HG03045 (cell line): Measurements from ENCODE around the gene KRT81.
"Not testable (repeated sequence)": the region's sequence is repeated elsewhere in the genome, so short reads cannot be mapped to it uniquely, and the experiment has no call there.

Experiments used
- ATAC-seq: cut with Tn5 transposase; IDR thresholded peaks from one replicate; pipeline ENCODE4 v1.9.1; 2021; ENCODE audit warnings: mild to moderate bottlenecking, moderate library complexity; ENCODE audit not compliant: unreplicated experiment

The KRT81 gene

GRCh38 chr12:52278575-52279421 lies 12.5 kb downstream of the KRT81 start:
- peak; percentile 84 for ATAC-seq

GRCh38 chr12:52277486-52278245 lies 13.7 kb downstream of the KRT81 start:
- no peak for ATAC-seq

DNA sequence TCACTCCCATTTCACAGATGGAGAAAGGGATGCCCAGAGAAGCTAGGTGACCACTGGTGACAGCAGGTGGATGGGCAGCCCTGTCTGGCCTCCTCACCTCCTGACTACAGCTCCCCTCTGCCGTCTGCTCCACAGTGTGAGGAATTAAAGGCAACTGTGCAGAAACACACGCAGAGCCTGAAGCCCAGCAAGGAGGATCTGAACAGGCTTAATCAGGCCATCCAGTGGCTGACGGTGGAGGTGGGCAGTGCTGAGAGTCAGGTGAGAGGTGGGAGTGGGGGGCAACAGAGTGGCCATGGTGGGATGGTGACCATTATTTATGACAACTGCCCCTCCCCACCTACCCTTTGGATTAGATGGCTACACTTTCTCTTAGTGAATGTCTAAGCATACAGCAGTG lies 15.6 kb downstream of the KRT81 start:
- no peak for ATAC-seq

DNA sequence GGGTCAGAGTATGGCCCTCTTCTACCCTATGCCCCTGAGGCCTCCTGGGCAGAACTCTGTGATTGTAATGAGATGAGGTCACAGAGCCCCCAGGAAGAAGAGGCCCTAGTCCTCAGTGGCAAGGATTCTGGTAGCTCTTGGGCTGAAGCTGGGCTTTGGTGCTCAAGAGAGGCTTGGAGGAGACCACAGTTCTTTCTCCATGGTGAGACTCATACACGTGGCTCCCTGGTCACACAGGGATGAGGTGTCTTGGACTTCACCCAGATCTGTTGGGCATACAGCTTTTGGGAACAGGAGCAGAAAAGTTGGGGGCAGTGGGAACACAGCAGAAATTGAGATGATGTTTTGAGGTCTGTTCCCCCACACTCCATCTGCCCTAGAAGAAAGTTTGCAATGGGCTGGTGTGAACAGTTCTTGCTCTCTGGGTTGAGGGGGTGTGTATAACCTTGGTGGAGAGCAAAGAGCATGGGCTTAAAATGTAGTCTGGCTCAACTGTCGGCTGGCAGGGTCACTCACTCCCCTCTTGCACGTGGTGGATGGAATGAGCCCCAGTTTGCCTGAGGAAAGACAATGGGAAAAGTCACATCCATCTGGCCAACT lies 16.7 kb downstream of the KRT81 start, which contains the start of gene KRT86:
TSS of gene KRT86 (plus strand) at position 125 of the 600 bp plus-strand sequence. CDS start 27,272 bp downstream, outside the sequence.
- no peak for ATAC-seq

GRCh38 chr12:52271158-52271557 lies 20.2 kb downstream of the KRT81 start:
- no peak for ATAC-seq

DNA sequence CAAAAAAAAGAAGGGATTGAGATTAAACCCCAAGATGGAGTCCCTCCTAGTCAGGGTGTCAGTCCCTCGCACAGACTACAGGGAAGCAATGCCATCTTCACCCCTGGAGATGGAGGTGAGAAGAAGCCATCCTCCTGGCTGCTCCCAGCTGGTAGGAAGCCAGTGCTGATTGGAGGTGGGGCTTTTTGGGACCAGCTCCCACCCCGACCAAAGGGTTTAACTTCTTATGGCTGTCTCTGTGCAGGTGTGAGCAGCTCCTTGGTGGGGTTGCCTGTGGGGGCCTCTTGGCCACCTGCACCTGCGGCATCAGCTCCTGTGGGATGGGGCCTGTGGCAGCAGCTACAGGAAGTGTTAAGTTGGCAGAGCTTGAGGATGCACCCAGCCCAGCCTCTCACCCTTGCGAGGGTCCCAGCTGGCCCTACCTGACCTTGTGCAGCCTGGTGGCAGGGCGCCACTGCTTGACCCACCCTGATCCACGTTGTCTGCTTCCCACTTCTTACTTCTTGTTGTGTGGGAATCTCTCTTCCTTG lies 20.7 kb downstream of the KRT81 start:
- ATAC-seq, result no peak

DNA sequence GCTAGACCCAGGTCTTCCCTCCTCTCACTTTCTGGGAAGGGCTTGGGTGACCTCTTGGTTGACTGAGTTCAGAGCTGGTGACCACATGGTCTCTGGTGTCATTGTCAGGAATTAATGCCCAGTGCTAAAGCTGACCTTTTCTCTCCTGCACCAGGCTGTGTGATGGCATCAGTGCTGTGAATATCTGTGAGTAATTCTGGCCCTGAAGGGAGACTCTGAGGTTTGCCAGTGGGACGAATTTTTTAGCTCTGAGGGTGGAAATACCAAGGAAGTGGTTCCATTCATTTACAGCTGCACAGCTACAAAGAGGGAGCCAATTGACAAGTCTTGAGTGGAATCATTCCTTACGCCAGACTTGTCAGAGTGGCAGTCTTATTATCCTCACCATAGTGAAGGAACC lies 23.1 kb downstream of the KRT81 start:
- no peak for ATAC-seq

GRCh38 chr12:52267699-52268098 lies 23.6 kb downstream of the KRT81 start:
- ATAC-seq, result no peak

- ATAC-seq, result no peak
Measured at GRCh38 chr12:52267266-52267665, 24.1 kb downstream of the KRT81 start.

DNA sequence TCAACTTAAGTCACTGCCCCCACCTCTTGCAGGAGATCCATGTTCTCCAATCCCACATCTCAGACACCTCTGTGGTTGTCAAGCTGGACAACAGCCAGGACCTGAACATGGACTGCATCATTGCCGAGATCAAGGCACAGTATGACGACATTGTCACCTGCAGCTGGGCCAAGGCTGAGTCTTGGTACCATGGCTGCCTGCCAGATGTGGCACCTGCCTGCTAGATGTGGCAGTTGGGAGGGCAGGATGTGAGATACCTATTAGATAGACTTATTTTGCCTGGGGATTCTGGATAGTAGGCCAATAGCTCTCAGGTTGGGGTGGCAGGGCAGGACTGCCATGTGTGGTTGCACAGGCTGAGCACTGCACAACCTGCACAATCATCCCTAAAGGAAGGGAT lies 24.8 kb downstream of the KRT81 start:
- no peak for ATAC-seq

- ATAC-seq, result no peak
Measured at GRCh38 chr12:52264435-52264825, 26.9 kb downstream of the KRT81 start.

DNA sequence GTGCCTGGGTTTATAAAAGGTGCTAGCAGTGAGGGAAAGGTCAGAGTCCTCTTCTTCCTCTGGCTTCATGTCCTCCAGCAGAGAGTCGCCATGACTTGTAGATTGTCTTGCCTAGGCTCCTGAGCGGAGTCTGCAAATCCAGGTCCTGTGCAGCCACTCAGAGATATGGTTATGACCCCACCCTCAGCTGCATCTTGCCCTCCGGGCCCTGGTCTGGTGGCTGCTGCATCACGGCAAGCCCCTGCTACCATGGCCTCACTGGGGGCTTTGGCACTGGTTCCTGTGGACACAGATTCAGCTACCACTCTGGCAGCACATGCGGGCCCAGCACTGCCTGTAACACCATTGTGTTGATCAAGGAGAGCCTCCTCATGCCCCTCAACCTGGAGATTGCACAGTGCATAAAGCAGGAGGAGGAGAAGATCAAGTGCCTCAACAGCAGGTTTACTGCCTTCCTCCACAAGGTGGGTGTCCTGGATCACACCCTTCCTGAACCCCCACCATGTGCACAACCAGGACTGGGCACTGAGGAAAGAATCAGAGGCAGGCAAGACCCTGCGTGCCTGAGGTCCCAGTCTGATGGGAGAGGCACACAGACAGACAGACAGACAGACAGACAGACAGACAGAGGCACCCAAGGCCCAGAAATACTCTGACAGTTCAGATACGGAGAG lies 27.4 kb downstream of the KRT81 start:
- ATAC-seq, result no peak

DNA sequence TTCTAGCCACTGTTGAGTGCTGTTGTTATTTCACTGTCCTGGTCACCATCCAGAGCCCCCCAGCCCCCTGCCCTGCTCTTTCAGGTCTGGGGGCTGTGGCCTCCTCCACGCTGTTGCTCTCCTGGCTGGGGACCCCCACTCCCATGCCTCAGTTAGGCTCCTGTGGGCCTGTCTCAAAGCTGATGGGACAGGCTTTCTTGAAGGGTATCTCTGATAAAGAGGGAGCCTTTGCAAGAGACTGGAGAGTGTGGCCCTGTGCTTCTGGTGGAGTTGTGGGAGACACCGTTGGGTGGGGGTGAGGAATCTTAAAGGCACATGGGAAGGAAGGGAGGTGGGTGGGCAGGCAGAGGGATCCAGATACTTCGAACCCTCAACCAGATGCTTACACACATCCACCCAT lies 29.0 kb downstream of the KRT81 start:
- ATAC-seq, result no peak

DNA sequence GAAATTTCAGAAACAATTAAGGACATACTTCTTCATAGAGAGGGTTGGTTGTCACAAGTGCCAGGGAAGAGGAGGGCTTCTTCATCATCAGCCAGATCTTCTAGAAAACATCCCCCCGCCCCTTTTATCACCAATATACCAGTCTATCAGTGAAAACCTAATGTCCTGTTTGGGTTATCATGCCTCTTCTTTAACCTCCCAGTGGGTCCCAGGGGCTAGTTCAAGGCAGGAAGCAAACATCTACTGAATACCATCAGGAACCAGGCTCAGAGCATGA lies 30.2 kb downstream of the KRT81 start:
- no peak for ATAC-seq

- no peak for ATAC-seq
Measured at GRCh38 chr12:52260361-52261207, 30.8 kb downstream of the KRT81 start.

GRCh38 chr12:52259657-52260243 lies 31.6 kb downstream of the KRT81 start:
- no peak for ATAC-seq

GRCh38 chr12:52258335-52258901 lies 32.9 kb downstream of the KRT81 start:
- no peak for ATAC-seq

DNA sequence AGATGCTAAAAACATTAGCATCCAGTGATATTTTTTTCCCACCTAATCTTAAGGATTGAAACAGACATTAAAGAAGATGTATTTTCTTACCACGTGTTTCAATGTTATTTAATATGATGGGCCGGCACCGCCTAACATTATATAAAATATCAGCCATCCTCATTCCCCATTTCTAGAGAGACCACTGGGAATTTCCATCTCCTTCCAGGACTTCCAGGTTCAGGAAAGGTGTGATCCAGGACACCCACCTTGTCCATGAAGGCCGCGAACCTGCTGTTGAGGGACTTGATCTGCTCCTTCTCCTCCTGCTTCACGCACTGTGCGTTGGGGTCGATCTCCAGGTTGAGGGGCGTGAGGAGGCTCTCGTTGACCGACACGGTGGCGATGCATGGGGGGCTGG lies 33.4 kb downstream of the KRT81 start:
- ATAC-seq, result not testable (repeated sequence)

DNA sequence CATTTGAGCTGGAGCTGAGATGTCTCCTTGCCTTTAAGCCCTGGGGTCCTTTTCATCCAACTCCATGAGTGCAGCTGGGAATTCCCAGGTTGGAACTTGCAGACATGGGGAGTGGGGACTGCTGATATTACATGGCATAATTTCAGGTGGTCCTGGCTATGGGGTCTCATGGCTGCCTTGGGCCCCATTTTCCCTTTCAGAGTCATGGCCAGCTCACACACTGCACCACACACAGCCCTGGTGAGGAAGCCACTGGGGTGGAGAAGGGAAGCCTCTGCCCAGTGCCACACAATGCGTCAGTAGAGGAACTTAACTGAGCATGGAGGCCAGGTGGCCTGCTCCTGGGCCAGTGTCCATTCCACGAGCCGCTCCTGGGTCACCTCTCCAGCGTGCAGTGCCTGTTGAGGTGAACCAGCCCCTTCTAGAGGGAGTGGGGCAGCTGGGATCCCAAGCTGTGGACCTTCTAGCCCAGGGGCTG lies 34.2 kb downstream of the KRT81 start:
- no peak for ATAC-seq
